Neural cell (in vitro differentiated cells): ENCODE data around the gene ARHGAP42. TPM values are rescaled to one million over a fixed set of nuclear protein-coding genes. Genes with fewer than 3 reads are reported as not detected.

Experiments used
- H2AFZ ChIP-seq: fragments of 200-600, 300-800 bp; sonication (generic), shearing (Covaris generic); 2 replicates; pipeline ENCODE4 v1.6.0; 2014; ENCODE audit warnings: low read depth, mild to moderate bottlenecking, antibody characterized with exemption, low read length, moderate library complexity
- H3F3A ChIP-seq: fragments of 200-600 bp; shearing (Covaris generic); 2 replicates; pipeline ENCODE4 v1.6.1; 2016; ENCODE audit warnings: mild to moderate bottlenecking, moderate library complexity, mixed read lengths, antibody characterized with exemption, low read length; ENCODE audit not compliant: insufficient read depth, poor library complexity, severe bottlenecking
- H3K27ac ChIP-seq: fragments of 200-600, 300-800 bp; sonication (generic), shearing (Covaris generic); 2 replicates; pipeline ENCODE4 v1.5.1; 2014; ENCODE audit warnings: mild to moderate bottlenecking, low read length, moderate library complexity
- H3K27me3 ChIP-seq: fragments of 300-800, 200-600 bp; sonication (generic), shearing (Covaris generic); 2 replicates; pipeline ENCODE4 v1.6.0; 2014; ENCODE audit warnings: mild to moderate bottlenecking, low read depth, low read length, moderate library complexity; ENCODE audit not compliant: insufficient read depth
- H3K36me3 ChIP-seq: fragments of 300-800, 200-600 bp; sonication (generic), shearing (Covaris generic); 2 replicates; pipeline ENCODE4 v1.5.1; 2014; ENCODE audit warnings: mild to moderate bottlenecking, antibody characterized with exemption, low read length, moderate library complexity; ENCODE audit not compliant: insufficient read depth
- H3K4me2 ChIP-seq: fragments of 300-800, 200-600 bp; sonication (generic), shearing (Covaris generic); 2 replicates; pipeline ENCODE4 v1.6.0; 2014; ENCODE audit warnings: mild to moderate bottlenecking, low read length
- H3K4me3 ChIP-seq: fragments of 300-800, 200-600 bp; sonication (generic), shearing (Covaris generic); 2 replicates; pipeline ENCODE4 v1.5.1; 2014; ENCODE audit warnings: mild to moderate bottlenecking, low read length, moderate library complexity
- H3K79me2 ChIP-seq: fragments of 200-600 bp; shearing (Covaris generic); replicated peaks from 2 replicates; pipeline ENCODE4 v1.6.0; 2014; ENCODE audit warnings: mild to moderate bottlenecking, low read length, moderate library complexity; ENCODE audit not compliant: insufficient read depth
- H3K9ac ChIP-seq: fragments of 300-800, 200-600 bp; sonication (generic), shearing (Covaris generic); 2 replicates; pipeline ENCODE4 v1.6.1; 2016; ENCODE audit warnings: mild to moderate bottlenecking, low read length, mixed read lengths
- H3K9me2 ChIP-seq: fragments of 200-600 bp; shearing (Covaris generic); 2 replicates; pipeline ENCODE4 v1.6.1; 2016; ENCODE audit warnings: mild to moderate bottlenecking, low read length, mixed read lengths; ENCODE audit not compliant: insufficient read depth
- H3K9me3 ChIP-seq: fragments of 200-600, 300-800 bp; sonication (generic), shearing (Covaris generic); 2 replicates; pipeline ENCODE4 v1.6.1; 2016; ENCODE audit warnings: mild to moderate bottlenecking, mixed run types, low read length, moderate library complexity, mixed read lengths
- H4K20me1 ChIP-seq: fragments of 200-600 bp; shearing (Covaris generic); 2 replicates; pipeline ENCODE4 v1.6.1; 2016; ENCODE audit warnings: mild to moderate bottlenecking, mixed run types; ENCODE audit not compliant: insufficient read depth
- EP300 ChIP-seq: fragments of 450-650 bp; conservative IDR thresholded peaks from 2 replicates; pipeline ENCODE4 v1.6.1; 2014; ENCODE audit warnings: antibody characterized with exemption, mild to moderate bottlenecking, moderate library complexity; ENCODE audit not compliant: poor library complexity, severe bottlenecking
- EZH2 ChIP-seq: fragments of 200-600, 300-800 bp; shearing (Covaris generic), sonication (generic); IDR thresholded peaks from 2 replicates; pipeline ENCODE4 v1.6.1; 2014; ENCODE audit warnings: antibody characterized with exemption, low read length, borderline replicate concordance, mild to moderate bottlenecking; ENCODE audit not compliant: insufficient read depth, poor library complexity, severe bottlenecking
- MXI1 ChIP-seq: fragments of 450-650 bp; conservative IDR thresholded peaks from 2 replicates; pipeline ENCODE4 v1.6.1; 2014; ENCODE audit warnings: antibody characterized with exemption, mild to moderate bottlenecking; ENCODE audit not compliant: poor library complexity, severe bottlenecking
- POLR2AphosphoS5 ChIP-seq: IDR thresholded peaks from 2 replicates; pipeline ENCODE4 v1.6.1; 2012
- RAD21 ChIP-seq: fragments of 450-650 bp; conservative IDR thresholded peaks from 2 replicates; pipeline ENCODE4 v1.6.1; 2014; ENCODE audit warnings: antibody characterized with exemption, mild to moderate bottlenecking, moderate library complexity
- SMC3 ChIP-seq: fragments of 450-650 bp; conservative IDR thresholded peaks from 2 replicates; pipeline ENCODE4 v1.6.1; 2014; ENCODE audit warnings: antibody characterized with exemption, mild to moderate bottlenecking, moderate library complexity; ENCODE audit not compliant: poor library complexity
- TAF1 ChIP-seq: IDR thresholded peaks from 2 replicates; pipeline ENCODE4 v1.6.1; 2012; ENCODE audit warnings: low read depth
- polyA plus RNA-seq: library from polyadenylated mRNA; depleted of rRNA; stranded (reverse); fragments of >200 nt; gene quantifications from 2 replicates; pipeline ENCODE4 v1.2.3, GENCODE V29; 2014
- TF ChIP-seq, protein P1 (sequence below): fragments of 450-650 bp; IDR thresholded peaks from 2 replicates; pipeline ENCODE4 v1.5.1; 2014; ENCODE audit warnings: antibody characterized with exemption, mild to moderate bottlenecking, moderate library complexity; ENCODE audit not compliant: poor library complexity, severe bottlenecking
- TF ChIP-seq, protein P2 (sequence below): IDR thresholded peaks from 2 replicates; pipeline ENCODE4 v1.6.1; 2012; ENCODE audit warnings: borderline replicate concordance

ARHGAP42 gene
- polyA plus RNA-seq, 1 donor from 2014 or later: 0.64 TPM

DNA sequence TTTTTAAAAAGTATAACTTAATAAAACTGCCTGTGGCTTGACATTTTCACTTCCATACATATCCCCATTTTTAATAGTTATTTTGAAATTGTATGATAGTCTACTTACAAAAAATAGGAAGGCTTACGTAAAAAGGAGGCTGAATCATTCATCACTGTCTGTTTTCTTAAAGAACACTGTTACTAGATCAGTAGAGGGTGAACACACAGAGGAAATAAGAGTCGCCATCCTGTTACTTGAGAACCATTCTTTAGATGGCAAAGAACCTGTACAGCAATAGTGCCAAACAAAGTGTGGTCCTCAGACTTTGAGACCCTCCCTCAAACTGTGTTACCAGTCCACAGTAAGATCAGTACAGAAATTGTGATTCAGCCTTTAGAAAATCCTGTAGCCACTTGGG lies 261.8 kb downstream of the ARHGAP42 start:
- H3K36me3 ChIP-seq: no peaks in the 10 kb centered on the region
- H3K9me3 ChIP-seq: no peaks in the 10 kb centered on the region
- H3K9me2 ChIP-seq: no peaks in the 10 kb centered on the region
- H3K79me2 ChIP-seq: no peaks in the 10 kb centered on the region
- H3K4me2 ChIP-seq: no peak overlapping the region
- no peaks in the 10 kb centered on the region for H3K27me3 ChIP-seq
- no peaks in the 10 kb centered on the region for H3F3A ChIP-seq
- H3K27ac ChIP-seq: no peak overlapping the region
- H3K9ac ChIP-seq: no peak overlapping the region
- no peak overlapping the region for H2AFZ ChIP-seq
- TF ChIP-seq SMC3 (no peak), EZH2 (no peak), MXI1 (no peak), POLR2AphosphoS5 (no peak), TAF1 (no peak), RAD21 (no peak), EP300 (no peak)
- TF ChIP-seq, protein P1, sequence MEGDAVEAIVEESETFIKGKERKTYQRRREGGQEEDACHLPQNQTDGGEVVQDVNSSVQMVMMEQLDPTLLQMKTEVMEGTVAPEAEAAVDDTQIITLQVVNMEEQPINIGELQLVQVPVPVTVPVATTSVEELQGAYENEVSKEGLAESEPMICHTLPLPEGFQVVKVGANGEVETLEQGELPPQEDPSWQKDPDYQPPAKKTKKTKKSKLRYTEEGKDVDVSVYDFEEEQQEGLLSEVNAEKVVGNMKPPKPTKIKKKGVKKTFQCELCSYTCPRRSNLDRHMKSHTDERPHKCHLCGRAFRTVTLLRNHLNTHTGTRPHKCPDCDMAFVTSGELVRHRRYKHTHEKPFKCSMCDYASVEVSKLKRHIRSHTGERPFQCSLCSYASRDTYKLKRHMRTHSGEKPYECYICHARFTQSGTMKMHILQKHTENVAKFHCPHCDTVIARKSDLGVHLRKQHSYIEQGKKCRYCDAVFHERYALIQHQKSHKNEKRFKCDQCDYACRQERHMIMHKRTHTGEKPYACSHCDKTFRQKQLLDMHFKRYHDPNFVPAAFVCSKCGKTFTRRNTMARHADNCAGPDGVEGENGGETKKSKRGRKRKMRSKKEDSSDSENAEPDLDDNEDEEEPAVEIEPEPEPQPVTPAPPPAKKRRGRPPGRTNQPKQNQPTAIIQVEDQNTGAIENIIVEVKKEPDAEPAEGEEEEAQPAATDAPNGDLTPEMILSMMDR: no peak
- TF ChIP-seq, protein P2, sequence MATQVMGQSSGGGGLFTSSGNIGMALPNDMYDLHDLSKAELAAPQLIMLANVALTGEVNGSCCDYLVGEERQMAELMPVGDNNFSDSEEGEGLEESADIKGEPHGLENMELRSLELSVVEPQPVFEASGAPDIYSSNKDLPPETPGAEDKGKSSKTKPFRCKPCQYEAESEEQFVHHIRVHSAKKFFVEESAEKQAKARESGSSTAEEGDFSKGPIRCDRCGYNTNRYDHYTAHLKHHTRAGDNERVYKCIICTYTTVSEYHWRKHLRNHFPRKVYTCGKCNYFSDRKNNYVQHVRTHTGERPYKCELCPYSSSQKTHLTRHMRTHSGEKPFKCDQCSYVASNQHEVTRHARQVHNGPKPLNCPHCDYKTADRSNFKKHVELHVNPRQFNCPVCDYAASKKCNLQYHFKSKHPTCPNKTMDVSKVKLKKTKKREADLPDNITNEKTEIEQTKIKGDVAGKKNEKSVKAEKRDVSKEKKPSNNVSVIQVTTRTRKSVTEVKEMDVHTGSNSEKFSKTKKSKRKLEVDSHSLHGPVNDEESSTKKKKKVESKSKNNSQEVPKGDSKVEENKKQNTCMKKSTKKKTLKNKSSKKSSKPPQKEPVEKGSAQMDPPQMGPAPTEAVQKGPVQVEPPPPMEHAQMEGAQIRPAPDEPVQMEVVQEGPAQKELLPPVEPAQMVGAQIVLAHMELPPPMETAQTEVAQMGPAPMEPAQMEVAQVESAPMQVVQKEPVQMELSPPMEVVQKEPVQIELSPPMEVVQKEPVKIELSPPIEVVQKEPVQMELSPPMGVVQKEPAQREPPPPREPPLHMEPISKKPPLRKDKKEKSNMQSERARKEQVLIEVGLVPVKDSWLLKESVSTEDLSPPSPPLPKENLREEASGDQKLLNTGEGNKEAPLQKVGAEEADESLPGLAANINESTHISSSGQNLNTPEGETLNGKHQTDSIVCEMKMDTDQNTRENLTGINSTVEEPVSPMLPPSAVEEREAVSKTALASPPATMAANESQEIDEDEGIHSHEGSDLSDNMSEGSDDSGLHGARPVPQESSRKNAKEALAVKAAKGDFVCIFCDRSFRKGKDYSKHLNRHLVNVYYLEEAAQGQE: no peak
- no peak overlapping the region for H3K4me3 ChIP-seq
- no peaks in the 10 kb centered on the region for H4K20me1 ChIP-seq

DNA sequence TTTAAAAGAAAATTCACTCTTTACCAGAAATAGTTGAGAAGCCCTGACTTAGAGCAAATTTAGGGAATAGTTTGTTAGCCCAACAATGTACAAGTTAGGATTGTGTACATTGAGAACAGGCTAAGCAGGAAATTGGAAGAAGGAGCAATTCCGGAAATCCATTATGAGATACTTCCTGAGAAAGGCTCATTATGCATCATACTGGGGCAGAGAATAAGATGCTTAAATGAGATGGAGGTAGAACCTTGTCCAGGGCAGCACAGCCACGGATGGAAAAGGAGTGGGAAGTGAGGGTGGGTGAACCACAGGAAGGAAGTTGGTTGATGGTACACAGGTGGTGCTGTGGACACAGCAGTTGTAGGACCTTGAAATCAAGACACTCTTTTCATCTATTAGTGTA lies 262.4 kb downstream of the ARHGAP42 start:
- no peaks in the 10 kb centered on the region for H3K9me2 ChIP-seq
- H3K36me3 ChIP-seq: no peaks in the 10 kb centered on the region
- TF ChIP-seq, protein P2: no peak
- no peak for TF ChIP-seq RAD21
- no peak for TF ChIP-seq EZH2
- TF ChIP-seq TAF1: no peak
- TF ChIP-seq, protein P1: no peak
- no peak for TF ChIP-seq POLR2AphosphoS5
- no peak for TF ChIP-seq EP300
- TF ChIP-seq SMC3: no peak
- TF ChIP-seq MXI1: no peak
- H3K4me3 ChIP-seq: no peak overlapping the region
- no peak overlapping the region for H3K4me2 ChIP-seq
- H3K27ac ChIP-seq: no peak overlapping the region
- no peaks in the 10 kb centered on the region for H3F3A ChIP-seq
- no peaks in the 10 kb centered on the region for H4K20me1 ChIP-seq
- no peak overlapping the region for H3K9ac ChIP-seq
- no peaks in the 10 kb centered on the region for H3K27me3 ChIP-seq
- H2AFZ ChIP-seq: no peak overlapping the region
- H3K9me3 ChIP-seq: no peaks in the 10 kb centered on the region
- H3K79me2 ChIP-seq: no peaks in the 10 kb centered on the region
